Dermis microvascular lymphatic vessel endothelial cell (primary cell): Measurements from ENCODE around the gene SLC7A4. TPM values are rescaled to one million over a fixed set of nuclear protein-coding genes. Genes with fewer than 3 reads are reported as not detected.
"Not testable (repeated sequence)": the region's sequence is repeated elsewhere in the genome, so short reads cannot be mapped to it uniquely, and the experiment has no call there.

Experiments
- DNase-seq, 2 donors: peaks; one replicate each; pipeline versions ENCODE4 v3.0.0 to v3.0.0-alpha.2; 2010; ENCODE audit warnings: low read depth in 2 of 2
- total RNA-seq: library from RNA; depleted of rRNA; stranded (reverse); fragments of >200 nt; gene quantifications from 2 replicates; pipeline ENCODE4 v1.2.1, GENCODE V29; 2014

The SLC7A4 gene
- total RNA-seq, 1 donor from 2014 or later = not detected

- DNase-seq = no peak
These were observed 9.9 kb downstream of the SLC7A4 start for GRCh38 chr22:21022507-21022906.

- DNase-seq = peak in 1 of 2 donors; percentile 14
These were observed 11.4 kb downstream of the SLC7A4 start for GRCh38 chr22:21020802-21021429.

- no peak for DNase-seq
These were observed 14.0 kb downstream of the SLC7A4 start for GRCh38 chr22:21018314-21018713.

GRCh38 chr22:21016644-21017420, 15.5 kb downstream of the SLC7A4 start:
- DNase-seq = no peak

GRCh38 chr22:21015466-21016006, 16.8 kb downstream of the SLC7A4 start:
- no peak for DNase-seq

GRCh38 chr22:21014726-21015465, 17.5 kb downstream of the SLC7A4 start, which contains the start of gene P2RX6:
Gene P2RX6 (plus strand): TSS chr22:21015165. CDS start chr22:21015175, 10 bp downstream.
- DNase-seq = no peak

- DNase-seq = peak; percentile 63 to 91
These were observed 18.1 kb downstream of the SLC7A4 start for GRCh38 chr22:21014202-21014725.

GRCh38 chr22:21013657-21014201, 18.6 kb downstream of the SLC7A4 start:
- no peak for DNase-seq

- no peak for DNase-seq
These were observed 19.6 kb downstream of the SLC7A4 start for GRCh38 chr22:21012446-21013407.

GRCh38 chr22:21010426-21011113, 21.8 kb downstream of the SLC7A4 start:
- no peak for DNase-seq

GRCh38 chr22:21009638-21010425, 22.5 kb downstream of the SLC7A4 start:
- DNase-seq = peak; percentile 26 to 72

GRCh38 chr22:21009208-21009607, 23.2 kb downstream of the SLC7A4 start:
- DNase-seq = not testable (repeated sequence)

- DNase-seq = no peak
These were observed 28.6 kb downstream of the SLC7A4 start for GRCh38 chr22:21003782-21004181.

- DNase-seq = peak; percentile 86 to 97
These were observed 30.6 kb downstream of the SLC7A4 start, which contains the start of gene THAP7 for GRCh38 chr22:21001601-21002325. Gene THAP7 (minus strand): TSS chr22:21002118. CDS start chr22:21001911, 207 bp downstream.

- no peak for DNase-seq
These were observed 31.3 kb downstream of the SLC7A4 start for GRCh38 chr22:21000987-21001600.

- DNase-seq = no peak
These were observed 32.0 kb downstream of the SLC7A4 start for GRCh38 chr22:21000207-21000986.
